Hepatic stellate cell (primary cell): ENCODE data around the gene KLK3.
"Not testable (repeated sequence)": the region's sequence is repeated elsewhere in the genome, so short reads cannot be mapped to it uniquely, and the experiment has no call there.

Experiments
- DNase-seq: peaks from one replicate; pipeline ENCODE4 v3.0.0; 2011; ENCODE audit warnings: low spot score

KLK3 gene

DNA sequence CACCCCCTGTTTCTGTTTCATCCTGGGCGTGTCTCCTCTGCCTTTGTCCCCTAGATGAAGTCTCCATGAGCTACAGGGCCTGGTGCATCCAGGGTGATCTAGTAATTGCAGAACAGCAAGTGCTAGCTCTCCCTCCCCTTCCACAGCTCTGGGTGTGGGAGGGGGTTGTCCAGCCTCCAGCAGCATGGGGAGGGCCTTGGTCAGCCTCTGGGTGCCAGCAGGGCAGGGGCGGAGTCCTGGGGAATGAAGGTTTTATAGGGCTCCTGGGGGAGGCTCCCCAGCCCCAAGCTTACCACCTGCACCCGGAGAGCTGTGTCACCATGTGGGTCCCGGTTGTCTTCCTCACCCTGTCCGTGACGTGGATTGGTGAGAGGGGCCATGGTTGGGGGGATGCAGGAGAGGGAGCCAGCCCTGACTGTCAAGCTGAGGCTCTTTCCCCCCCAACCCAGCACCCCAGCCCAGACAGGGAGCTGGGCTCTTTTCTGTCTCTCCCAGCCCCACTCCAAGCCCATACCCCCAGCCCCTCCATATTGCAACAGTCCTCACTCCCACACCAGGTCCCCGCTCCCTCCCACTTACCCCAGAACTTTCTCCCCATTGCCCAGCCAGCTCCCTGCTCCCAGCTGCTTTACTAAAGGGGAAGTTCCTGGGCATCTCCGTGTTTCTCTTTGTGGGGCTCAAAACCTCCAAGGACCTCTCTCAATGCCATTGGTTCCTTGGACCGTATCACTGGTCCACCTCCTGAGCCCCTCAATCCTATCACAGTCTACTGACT, at the start of gene KLK3:
KLK3 (plus strand) TSS at position 280 of the 775 bp plus-strand sequence; CDS start at position 321, 41 bp downstream.
- no peak for DNase-seq

- no peak for DNase-seq
Observed at GRCh38 chr19:50808856-50809255, 45.9 kb upstream of the KLK3 start.

DNA sequence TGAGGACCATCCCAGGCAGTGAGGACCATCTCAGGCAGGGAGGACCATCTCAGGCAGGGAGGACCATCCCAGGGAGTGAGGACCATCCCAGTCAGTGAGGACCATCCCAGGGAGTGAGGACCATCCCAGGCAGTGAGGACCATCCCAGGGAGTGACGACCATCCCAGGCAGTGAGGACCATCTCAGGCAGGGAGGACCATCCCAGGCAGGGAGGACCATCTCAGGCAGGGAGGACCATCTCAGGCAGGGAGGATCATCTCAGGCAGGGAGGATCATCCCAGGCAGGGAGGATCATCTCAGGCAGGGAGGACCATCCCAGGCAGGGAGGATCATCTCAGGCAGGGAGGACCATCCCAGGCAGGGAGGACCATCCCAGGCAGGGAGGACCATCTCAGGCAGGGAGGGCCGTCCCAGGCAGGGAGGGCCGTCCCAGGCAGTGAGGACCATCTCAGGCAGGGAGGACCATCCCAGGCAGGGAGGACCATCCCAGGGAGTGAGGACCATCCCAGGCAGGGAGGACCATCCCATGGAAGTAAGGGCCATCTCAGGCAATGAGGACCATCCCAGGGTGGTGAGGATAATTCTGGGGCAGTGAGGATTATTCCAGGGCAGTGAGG, 43.0 kb upstream of the KLK3 start:
- DNase-seq = not testable (repeated sequence)

DNA sequence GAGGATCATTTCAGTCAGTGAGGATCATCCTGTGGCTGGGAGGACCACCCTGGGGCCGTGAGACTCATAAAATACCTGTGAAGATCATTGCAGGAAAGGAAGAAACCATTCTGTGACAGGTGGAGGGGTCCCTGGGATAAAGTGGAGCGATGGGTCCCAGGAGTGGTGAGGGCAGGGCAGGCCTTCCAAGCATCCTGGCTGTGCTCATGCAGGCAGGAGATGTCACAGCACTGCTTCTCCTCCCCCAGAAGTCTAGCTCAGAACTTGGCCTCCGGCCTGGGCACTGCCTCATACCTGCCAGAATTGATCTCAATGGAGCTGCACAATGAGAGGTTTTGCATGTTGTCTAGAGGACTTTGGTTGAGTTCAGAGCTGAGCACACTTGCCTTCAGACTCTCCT, 42.2 kb upstream of the KLK3 start:
- DNase-seq = no peak

- DNase-seq = no peak
Observed at GRCh38 chr19:50814883-50815282, 39.8 kb upstream of the KLK3 start.

- no peak for DNase-seq
Observed at GRCh38 chr19:50815439-50815838, 39.3 kb upstream of the KLK3 start.

DNA sequence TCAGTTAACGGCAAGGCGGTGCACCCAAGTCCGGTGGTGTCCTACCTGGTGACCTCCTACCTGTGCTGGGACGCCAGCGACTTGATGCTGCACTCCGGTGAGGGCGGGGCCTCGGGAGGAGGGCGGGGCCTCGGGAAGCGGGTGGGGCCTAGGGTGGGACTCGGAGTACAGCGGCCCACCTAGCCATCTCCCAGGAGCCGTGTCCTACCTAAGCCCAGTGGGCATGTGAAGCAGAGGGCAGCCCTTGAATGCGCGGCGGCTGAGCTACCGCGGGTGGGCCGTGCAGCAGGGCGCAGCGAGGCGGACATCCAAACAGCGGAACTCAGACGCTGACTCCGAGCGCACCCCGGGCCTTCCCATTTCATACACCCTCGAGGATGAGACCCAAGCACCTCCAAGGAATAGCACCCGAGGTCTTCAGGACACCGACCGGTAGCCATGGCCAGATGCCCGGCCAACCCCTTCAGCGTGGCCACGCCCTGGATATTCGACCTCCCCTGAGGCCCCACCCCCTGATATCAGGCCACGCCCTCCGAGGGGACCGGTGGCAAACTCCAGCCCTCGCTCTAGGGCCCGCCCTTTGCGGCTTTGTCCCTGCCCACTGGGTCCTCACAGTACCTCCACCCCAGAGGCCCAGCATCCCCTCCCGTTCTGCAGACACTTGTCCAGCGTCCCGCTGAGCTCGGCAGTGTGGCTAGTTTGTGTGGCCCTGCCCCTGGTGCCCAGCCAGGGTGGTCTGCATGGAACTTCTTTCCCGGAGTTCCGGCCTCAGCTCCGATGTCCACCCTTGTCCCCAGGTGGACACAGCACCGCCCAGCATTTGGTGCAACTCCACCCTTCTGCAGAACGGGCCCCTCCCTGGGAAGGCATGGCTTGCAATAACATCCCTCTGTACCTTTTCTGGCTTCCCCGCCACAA, 36.5 kb upstream of the KLK3 start:
- DNase-seq = peak; percentile 60

DNA sequence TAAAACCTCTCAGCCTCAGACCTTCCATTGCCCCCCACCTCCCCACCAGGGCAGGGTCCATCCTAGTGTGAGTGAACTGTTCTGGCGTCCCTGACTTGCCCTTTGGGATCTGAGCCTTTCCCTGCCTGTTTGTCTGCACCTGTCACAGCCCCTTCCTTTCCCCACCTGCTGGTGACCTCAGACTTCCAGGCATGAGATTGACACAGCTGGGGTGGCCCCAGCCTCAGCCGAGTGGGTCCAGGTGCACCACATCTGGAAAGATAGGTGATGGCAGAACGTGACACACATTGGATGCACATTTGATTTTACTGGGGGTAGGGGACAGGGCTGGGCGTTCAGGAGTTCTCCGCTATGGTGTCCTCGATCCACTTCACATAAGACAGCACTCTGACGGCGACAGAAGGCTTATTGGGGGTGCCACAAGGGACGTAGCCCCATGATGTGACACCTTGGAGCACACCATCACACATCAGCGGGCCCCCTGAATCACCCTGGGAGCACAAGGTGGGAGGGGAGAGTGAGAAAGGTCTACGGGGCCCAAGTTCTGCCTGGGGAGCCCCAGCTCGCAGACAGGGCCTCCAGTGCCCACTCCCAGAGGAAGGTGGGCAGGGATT, 35.7 kb upstream of the KLK3 start:
- no peak for DNase-seq

DNA sequence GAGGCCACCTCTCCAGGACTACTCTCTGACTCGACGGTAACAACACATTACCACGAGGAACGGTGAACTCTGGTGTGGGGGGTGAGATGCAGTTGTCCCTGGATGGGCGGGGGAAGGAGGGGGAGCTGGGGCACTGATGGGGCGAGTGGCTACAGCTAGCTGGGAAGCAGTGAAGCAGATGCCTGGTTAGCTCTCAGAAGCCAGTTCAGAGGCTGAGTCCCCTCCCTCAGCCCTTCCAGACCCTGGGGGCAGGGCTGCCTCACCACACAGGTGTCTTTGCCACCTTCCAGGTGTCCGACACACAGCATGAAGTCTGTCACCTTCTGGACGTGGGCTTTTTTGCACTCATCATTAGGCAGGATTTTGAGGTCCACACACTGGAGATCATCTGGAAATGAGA, 35.1 kb upstream of the KLK3 start:
- DNase-seq = no peak

GRCh38 chr19:50820086-50820485, 34.6 kb upstream of the KLK3 start:
- DNase-seq = no peak

DNA sequence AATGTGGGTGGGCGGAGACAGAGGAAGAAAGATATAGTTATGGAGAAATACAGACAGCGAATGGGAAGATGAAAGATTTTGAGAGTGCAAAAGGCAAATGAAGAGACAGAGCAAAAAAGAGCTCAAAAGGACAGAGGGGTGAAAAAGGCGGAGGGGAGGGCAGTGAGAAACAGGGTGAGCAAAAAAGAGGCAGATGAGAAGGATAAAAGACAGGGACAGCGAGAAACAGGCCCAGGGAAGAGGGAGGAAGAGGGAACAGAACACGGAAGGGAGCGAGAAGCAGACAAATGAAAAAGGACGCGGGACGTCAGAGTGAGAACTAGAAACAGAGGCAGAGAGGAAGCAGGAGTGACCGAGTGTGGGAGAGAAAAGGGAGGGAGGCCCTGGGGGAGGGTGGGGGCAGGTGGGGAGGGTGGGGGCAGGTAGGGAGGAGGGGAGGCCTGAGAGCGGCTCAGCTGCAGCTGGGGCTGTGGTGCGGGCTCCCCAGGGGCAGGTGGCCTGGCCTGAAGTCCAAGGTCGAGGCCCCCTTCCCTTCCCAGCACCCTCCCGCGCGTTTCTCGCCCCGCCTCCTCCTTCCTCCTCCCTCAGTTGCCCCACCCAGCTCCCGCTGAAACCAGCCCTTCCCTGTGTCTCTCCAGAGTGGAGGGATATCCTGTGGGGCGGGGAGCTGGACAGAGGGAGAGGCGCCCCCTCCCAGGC, 34.0 kb upstream of the KLK3 start:
- DNase-seq = no peak

- DNase-seq = no peak
Observed at GRCh38 chr19:50821248-50821612, 33.5 kb upstream of the KLK3 start.

GRCh38 chr19:50821622-50822021, 33.1 kb upstream of the KLK3 start:
- DNase-seq = no peak

DNA sequence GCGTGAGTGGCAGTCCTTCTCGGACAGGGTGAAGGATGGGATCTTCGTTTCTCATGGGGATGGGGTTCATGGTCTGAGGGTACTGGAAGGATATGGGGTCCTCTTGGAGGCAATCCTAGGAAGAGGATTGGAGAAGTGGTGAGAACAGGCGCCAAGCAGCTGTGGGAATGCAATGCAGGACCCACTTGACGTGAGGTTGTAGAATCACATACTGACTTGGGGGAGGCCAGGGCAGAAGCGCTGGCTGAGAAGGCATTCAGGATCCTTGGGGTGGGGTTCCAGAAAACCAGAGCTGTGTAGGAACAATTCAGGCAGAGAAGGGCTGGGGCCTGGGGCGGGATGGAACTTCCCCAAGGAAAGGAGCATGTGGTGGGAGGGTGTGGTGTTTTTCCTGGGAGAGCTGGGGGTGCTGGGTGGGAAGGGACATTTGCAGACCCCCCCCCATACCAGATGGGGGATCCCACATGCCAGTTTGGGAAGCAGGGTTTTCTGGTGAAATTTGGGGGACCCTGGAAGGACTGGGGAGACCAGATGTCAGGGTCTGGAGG, 32.0 kb upstream of the KLK3 start:
- DNase-seq = no peak

GRCh38 chr19:50823389-50824042, 31.2 kb upstream of the KLK3 start, which contains the start of gene KLK1:
TSS of gene KLK1 (minus strand) at chr19:50823787. CDS start at chr19:50823748, 39 bp downstream.
- no peak for DNase-seq

DNA sequence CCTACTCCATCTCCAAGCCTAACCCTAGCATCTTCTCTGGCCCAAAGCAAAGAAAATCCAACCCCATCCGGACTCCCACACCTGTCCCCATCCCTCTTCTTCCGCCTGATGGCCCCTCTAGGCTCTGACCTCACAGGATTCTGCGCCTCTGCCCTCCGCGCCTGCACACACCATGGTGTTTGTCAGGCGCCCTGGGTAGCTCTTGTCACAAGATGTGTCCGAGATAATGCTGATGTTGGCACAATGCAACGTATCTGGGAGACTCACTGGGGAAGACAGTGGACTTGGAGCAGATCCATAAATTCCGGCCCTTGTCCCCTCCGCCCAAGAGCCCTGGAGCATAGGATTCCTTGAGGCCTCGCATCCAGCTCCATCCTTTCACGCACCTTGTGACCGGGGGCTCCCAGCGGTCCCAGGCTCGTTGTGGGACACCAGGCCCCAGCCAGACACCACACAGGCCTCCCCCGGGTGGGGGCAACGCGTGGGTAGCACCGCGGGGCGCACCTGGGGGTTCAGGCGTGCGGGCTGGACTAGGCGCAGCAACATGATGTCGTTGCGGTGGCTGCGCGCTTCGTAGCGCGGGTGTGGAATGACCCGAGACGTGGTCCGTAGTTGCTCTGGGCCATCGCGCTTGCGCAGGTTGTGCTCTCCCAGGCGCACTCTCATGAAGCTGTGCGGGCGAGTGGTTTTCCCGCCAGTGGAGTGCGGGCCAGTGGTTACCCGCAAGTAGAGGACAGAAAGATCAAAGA, 28.0 kb upstream of the KLK3 start:
- DNase-seq = no peak

DNA sequence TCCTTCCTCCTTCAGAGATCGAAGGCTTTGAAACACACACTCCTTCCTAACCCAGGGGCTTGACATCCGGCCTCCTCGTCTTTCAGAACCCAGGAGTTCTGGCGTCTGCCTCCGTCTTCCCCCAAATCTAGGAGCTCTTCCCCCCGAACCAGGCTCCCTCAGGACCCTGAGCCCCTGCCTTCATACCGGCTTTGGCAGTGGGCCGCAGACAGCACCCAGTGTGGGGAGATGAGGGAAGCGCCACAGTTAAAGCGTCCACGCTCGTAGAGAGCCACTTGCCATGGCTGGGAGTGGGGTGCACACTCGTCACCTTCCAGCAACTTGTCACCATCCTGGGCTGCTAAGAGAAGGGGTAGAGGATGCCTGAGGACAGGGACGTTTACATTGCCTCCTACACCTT, 27.2 kb upstream of the KLK3 start:
- no peak for DNase-seq

DNA sequence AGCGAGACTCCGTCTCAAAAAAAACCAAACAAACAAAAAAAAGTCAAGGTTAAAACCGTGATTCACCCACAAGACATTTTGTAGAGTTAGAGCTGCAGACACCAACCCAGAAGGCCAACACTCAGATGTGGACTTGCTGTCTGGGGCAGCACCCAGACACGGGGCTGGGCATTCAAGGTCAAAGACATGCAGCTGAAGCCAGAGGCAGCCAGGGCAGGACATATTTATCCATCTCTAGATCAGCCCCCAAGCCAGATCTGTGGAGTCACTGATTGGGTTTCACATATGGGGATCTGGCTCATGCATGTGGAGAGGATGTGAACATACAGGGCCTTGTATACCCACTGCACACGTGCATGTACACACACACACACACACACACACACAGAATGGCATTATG, 24.9 kb upstream of the KLK3 start:
- DNase-seq = no peak

GRCh38 chr19:50830266-50831025, 24.3 kb upstream of the KLK3 start:
- no peak for DNase-seq
